Esophagus muscularis mucosa (tissue), 4 donors: ENCODE data around the gene DNAJA4. TPM values are rescaled to one million over a fixed set of nuclear protein-coding genes. Genes with fewer than 3 reads are reported as not detected.

Source experiments
- DNase-seq: peaks from one replicate; pipeline ENCODE4 v3.0.0-alpha.2; 2017; ENCODE audit errors: extremely low spot score
- H3K27ac ChIP-seq, 4 donors: fragments of 200-600 bp; sonication (generic); replicated peaks in 1 of 4; 1 replicate in 3 of 4; 2 replicates in 1 of 4; pipeline ENCODE4 v1.5.1; 2016 to 2019; ENCODE audit warnings: mild to moderate bottlenecking in 1 of 4
- H3K27me3 ChIP-seq, 4 donors: fragments of 200-600 bp; sonication (generic); one replicate each; pipeline versions ENCODE4 v1.5.1 to v1.6.0; 2016 to 2019
- H3K36me3 ChIP-seq, 4 donors: fragments of 200-600 bp; sonication (generic); one replicate each; pipeline ENCODE4 v1.5.1; 2016 to 2019
- H3K4me1 ChIP-seq, 4 donors: fragments of 200-600 bp; sonication (generic); one replicate each; pipeline ENCODE4 v1.5.1; 2016 to 2019
- H3K4me3 ChIP-seq, 4 donors: fragments of 200-600 bp; sonication (generic); 1 replicate in 2 of 4; 2 replicates in 2 of 4; pipeline ENCODE4 v1.5.1; 2016 to 2019; ENCODE audit warnings: mild to moderate bottlenecking in 4 of 4, moderate library complexity in 1 of 4
- H3K9me3 ChIP-seq, 4 donors: fragments of 200-600 bp; sonication (generic); 1 replicate in 3 of 4; 2 replicates in 1 of 4; pipeline ENCODE4 v1.5.1; 2016 to 2019
- CTCF ChIP-seq, 3 experiments: fragments of 200-600 bp in 2 of 3; fragments of 450-650 bp in 1 of 3; sonication (generic) in 2 of 3; IDR thresholded peaks; one replicate each; pipeline ENCODE4 v1.5.1; 2017 to 2019; ENCODE audit warnings: antibody characterized with exemption in 3 of 3, mild to moderate bottlenecking in 2 of 3, moderate library complexity in 1 of 3
- EP300 ChIP-seq: sonication (generic); formaldehyde crosslinking; IDR thresholded peaks from one replicate; pipeline ENCODE4 v1.6.1; 2017; ENCODE audit warnings: antibody characterized with exemption
- POLR2A ChIP-seq: fragments of 450-650 bp; IDR thresholded peaks from one replicate; pipeline ENCODE4 v1.6.1; 2017; ENCODE audit warnings: antibody characterized with exemption, moderate library complexity, mild to moderate bottlenecking, low read depth
- POLR2AphosphoS5 ChIP-seq, 2 donors: sonication (generic); formaldehyde crosslinking; IDR thresholded peaks; one replicate each; pipeline ENCODE4 v1.6.1; 2017; ENCODE audit warnings: antibody characterized with exemption in 2 of 2
- WGBS: methylation state at CpG from one replicate; pipeline ENCODE4 v1.1.5; 2018; 5-methylcytosine and 5-hydroxymethylcytosine counted together
- intact Hi-C: fragments of 100-400 bp; cut with DNase I; formaldehyde crosslinking; loops from one replicate; pipeline ENCODE4 v1.15.1; 2023
- small RNA-seq, 3 donors: library from RNA; depleted of rRNA; stranded (forward); fragments of <200 nt; gene quantifications; one replicate each; pipeline ENCODE3, GENCODE V24; 2016
- total RNA-seq, 4 donors: library from RNA; depleted of rRNA; stranded (reverse); fragments of >200 nt; gene quantifications; one replicate each; pipeline versions ENCODE4 v1.1.0 to v1.2.1, GENCODE V29; 2016

Gene DNAJA4
- total RNA-seq, 4 donors from 2014 or later: 11.8 to 23.5 (median 15.8) TPM

- Histone ChIP-seq H3K27ac (no peak overlapping the region), H3K9me3 (no peaks in the 10 kb centered on the region), H3K4me1 (no peaks in the 10 kb centered on the region), H3K36me3 (no peaks in the 10 kb centered on the region), H3K4me3 (no peak overlapping the region), H3K27me3 (no peaks in the 10 kb centered on the region)
- TF ChIP-seq POLR2A: no peak
- TF ChIP-seq EP300: no peak
- no peak for TF ChIP-seq POLR2AphosphoS5 (IDR thresholded peaks at IDR 0.05)
- no peak for TF ChIP-seq CTCF (IDR thresholded peaks at IDR 0.05)
- DNase-seq: no peak
- 83% methylated on average over 3 of the region's 7 CpGs for WGBS
- intact Hi-C loops: no loop called here
Observed at GRCh38 chr15:78323693-78324092, 59.3 kb downstream of the DNAJA4 start.

GRCh38 chr15:78324144-78324543, 59.8 kb downstream of the DNAJA4 start:
- H3K4me1 ChIP-seq: no peaks in the 10 kb centered on the region
- WGBS: 90% methylated on average over 5 of the region's 5 CpGs
- no peak for TF ChIP-seq POLR2A
- intact Hi-C loops: no loop called here
- no peak overlapping the region for H3K27ac ChIP-seq
- H3K9me3 ChIP-seq: no peaks in the 10 kb centered on the region
- H3K27me3 ChIP-seq: no peaks in the 10 kb centered on the region
- DNase-seq: no peak
- no peaks in the 10 kb centered on the region for H3K36me3 ChIP-seq
- H3K4me3 ChIP-seq: no peak overlapping the region

- no peaks in the 10 kb centered on the region for H3K36me3 ChIP-seq
- intact Hi-C loops: no loop called here
- H3K27me3 ChIP-seq: no peaks in the 10 kb centered on the region
- no peak for DNase-seq
- 74% methylated on average over 7 of the region's 7 CpGs for WGBS
- TF ChIP-seq POLR2A: no peak
- TF ChIP-seq CTCF (IDR thresholded peaks at IDR 0.05): no peak
- TF ChIP-seq EP300: no peak
- no peak for TF ChIP-seq POLR2AphosphoS5 (IDR thresholded peaks at IDR 0.05)
- H3K4me3 ChIP-seq: no peak overlapping the region
- no peaks in the 10 kb centered on the region for H3K9me3 ChIP-seq
- H3K27ac ChIP-seq: no peak overlapping the region
- no peaks in the 10 kb centered on the region for H3K4me1 ChIP-seq
Observed at GRCh38 chr15:78325092-78325843, 60.9 kb downstream of the DNAJA4 start.

GRCh38 chr15:78327466-78327865, 63.1 kb downstream of the DNAJA4 start:
- no peaks in the 10 kb centered on the region for H3K27me3 ChIP-seq
- WGBS: 67% methylated on average over 1 of the region's 1 CpG
- no peaks in the 10 kb centered on the region for H3K4me1 ChIP-seq
- no peak for DNase-seq
- H3K36me3 ChIP-seq: no peaks in the 10 kb centered on the region
- intact Hi-C loops: no loop called here
- no peak overlapping the region for H3K27ac ChIP-seq
- H3K4me3 ChIP-seq: no peak overlapping the region
- TF ChIP-seq POLR2AphosphoS5 (IDR thresholded peaks at IDR 0.05) (no peak), CTCF (IDR thresholded peaks at IDR 0.05) (no peak), POLR2A (no peak), EP300 (no peak)
- H3K9me3 ChIP-seq: no peaks in the 10 kb centered on the region

- no peaks in the 10 kb centered on the region for H3K9me3 ChIP-seq
- no peaks in the 10 kb centered on the region for H3K4me1 ChIP-seq
- 59% methylated on average over 4 of the region's 4 CpGs for WGBS
- no peaks in the 10 kb centered on the region for H3K36me3 ChIP-seq
- DNase-seq: no peak
- no peak overlapping the region for H3K27ac ChIP-seq
- no peak for TF ChIP-seq POLR2A
- TF ChIP-seq EP300: no peak
- TF ChIP-seq CTCF (IDR thresholded peaks at IDR 0.05): no peak
- TF ChIP-seq POLR2AphosphoS5 (IDR thresholded peaks at IDR 0.05): no peak
- no peak overlapping the region for H3K4me3 ChIP-seq
- no peaks in the 10 kb centered on the region for H3K27me3 ChIP-seq
- intact Hi-C loops: no loop called here
Observed at GRCh38 chr15:78329625-78330024, 65.3 kb downstream of the DNAJA4 start.

Small RNA genes lying within 50 kb of the gene (small RNA-seq; reads per million reads assigned to genes)
- 0 reads per million in 3 donors for gene AC090607.5

Other genes with a start within 250 kb of the DNAJA4 start
- gene TBC1D2B, start 186.9 kb upstream of the DNAJA4 start, total RNA-seq: 10 to 100 TPM; 31.3 to 58.8 (median 32.7) TPM
- gene SH2D7, start 172.0 kb upstream of the DNAJA4 start, total RNA-seq: not detected
- gene CIB2, start 133.1 kb upstream of the DNAJA4 start, total RNA-seq: 10 to 100 TPM; 11.4 to 18.3 (median 15.9) TPM
- gene IDH3A, start 115.2 kb upstream of the DNAJA4 start, total RNA-seq: 100 to 1,000 TPM in 1 of 4 donors, 10 to 100 TPM in 3; 59.4 to 122 (median 78.1) TPM
- gene ACSBG1, start 30.0 kb upstream of the DNAJA4 start, total RNA-seq: 1 to 10 TPM in 3 of 4 donors, under 1 TPM in 1; 0.33 to 2.5 (median 1.8) TPM
- 10 to 100 TPM; 34.7 to 52.7 (median 42.7) TPM for gene SKIC8, start 35.0 kb downstream of the DNAJA4 start, total RNA-seq
- not detected for gene CRABP1, start 75.8 kb downstream of the DNAJA4 start, total RNA-seq
- gene IREB2, start 173.7 kb downstream of the DNAJA4 start, total RNA-seq: 10 to 100 TPM; 17.5 to 23.7 (median 19.4) TPM
- 1 to 10 TPM; 5.8 to 8.6 (median 7.6) TPM for gene HYKK, start 243.0 kb downstream of the DNAJA4 start, total RNA-seq